GM21717 (cell line): Measurements from ENCODE around the gene PTGDR.
A peak's percentile ranks its signal among the peaks of the same experiment; 100 is the strongest.

ENCODE experiments used
- ATAC-seq: cut with Tn5 transposase; IDR thresholded peaks from one replicate; pipeline ENCODE4 v1.9.1; 2021; ENCODE audit warnings: mild to moderate bottlenecking, moderate library complexity; ENCODE audit not compliant: unreplicated experiment

Gene PTGDR

GRCh38 chr14:52267501-52268278 lies at the start of gene PTGDR:
Gene PTGDR (plus strand): TSS chr14:52267698. CDS start chr14:52267815, 117 bp downstream.
- ATAC-seq: no peak

- no peak for ATAC-seq
Measured at GRCh38 chr14:52219488-52220084, 47.9 kb upstream of the PTGDR start.

GRCh38 chr14:52220924-52221811 lies 46.3 kb upstream of the PTGDR start:
- ATAC-seq: peak; percentile 49

- ATAC-seq: no peak
Measured at GRCh38 chr14:52222901-52223300, 44.6 kb upstream of the PTGDR start.

- no peak for ATAC-seq
Measured at GRCh38 chr14:52227619-52228222, 39.8 kb upstream of the PTGDR start.

GRCh38 chr14:52233693-52234092 lies 33.8 kb upstream of the PTGDR start:
- no peak for ATAC-seq

- ATAC-seq: no peak
Measured at GRCh38 chr14:52235434-52235833, 32.1 kb upstream of the PTGDR start.

- ATAC-seq: no peak
Measured at GRCh38 chr14:52235866-52236510, 31.5 kb upstream of the PTGDR start.

GRCh38 chr14:52238682-52239081 lies 28.8 kb upstream of the PTGDR start:
- no peak for ATAC-seq

GRCh38 chr14:52240623-52241022 lies 26.9 kb upstream of the PTGDR start:
- no peak for ATAC-seq

GRCh38 chr14:52241087-52241793 lies 26.3 kb upstream of the PTGDR start:
- no peak for ATAC-seq

GRCh38 chr14:52244328-52244727 lies 23.2 kb upstream of the PTGDR start:
- peak; percentile 77 for ATAC-seq

GRCh38 chr14:52244997-52245396 lies 22.5 kb upstream of the PTGDR start:
- peak; percentile 66 for ATAC-seq

GRCh38 chr14:52248057-52248456 lies 19.4 kb upstream of the PTGDR start:
- no peak for ATAC-seq

- no peak for ATAC-seq
Measured at GRCh38 chr14:52251724-52252123, 15.8 kb upstream of the PTGDR start.

GRCh38 chr14:52253503-52253902 lies 14.0 kb upstream of the PTGDR start:
- ATAC-seq: no peak

GRCh38 chr14:52254086-52254485 lies 13.4 kb upstream of the PTGDR start:
- ATAC-seq: no peak

GRCh38 chr14:52258783-52259182 lies 8.7 kb upstream of the PTGDR start:
- no peak for ATAC-seq

- ATAC-seq: no peak
Measured at GRCh38 chr14:52259434-52259833, 8.1 kb upstream of the PTGDR start.

- ATAC-seq: no peak
Measured at GRCh38 chr14:52262600-52262999, 4.9 kb upstream of the PTGDR start.
